GM19099 (cell line): ENCODE measurements around the gene ZBED1.

Source experiments
- POLR2A ChIP-seq: IDR thresholded peaks from 3 replicates; pipeline ENCODE4 v1.6.1; 2011; ENCODE audit warnings: low read depth; ENCODE audit not compliant: insufficient read length; ENCODE audit errors: extremely low read depth

ZBED1 gene

GRCh38 chrX:2500803-2501558 is at the start of gene ZBED1, which contains the start of gene DHRSX:
TSS of gene ZBED1 (minus strand) at chrX:2500976. CDS start at chrX:2490719, 10,257 bp downstream.
TSS of gene DHRSX (minus strand) at chrX:2500976. CDS start at chrX:2500925, 51 bp downstream.
- TF ChIP-seq POLR2A = peak; percentile 78

GRCh38 chrX:2549876-2550275 is 49.1 kb upstream of the ZBED1 start:
- no peak for TF ChIP-seq POLR2A

- no peak for TF ChIP-seq POLR2A
Observed at GRCh38 chrX:2548711-2549423, 48.1 kb upstream of the ZBED1 start.

- no peak for TF ChIP-seq POLR2A
Observed at GRCh38 chrX:2547736-2548135, 47.0 kb upstream of the ZBED1 start.

- TF ChIP-seq POLR2A = no peak
Observed at GRCh38 chrX:2546496-2546895, 45.7 kb upstream of the ZBED1 start.

- no peak for TF ChIP-seq POLR2A
Observed at GRCh38 chrX:2545144-2545543, 44.4 kb upstream of the ZBED1 start.

- TF ChIP-seq POLR2A = no peak
Observed at GRCh38 chrX:2542826-2543521, 42.2 kb upstream of the ZBED1 start.

GRCh38 chrX:2541603-2542002 is 40.8 kb upstream of the ZBED1 start:
- TF ChIP-seq POLR2A = no peak

GRCh38 chrX:2540426-2540947 is 39.7 kb upstream of the ZBED1 start:
- no peak for TF ChIP-seq POLR2A

GRCh38 chrX:2539586-2539985 is 38.8 kb upstream of the ZBED1 start:
- no peak for TF ChIP-seq POLR2A

GRCh38 chrX:2538031-2538757 is 37.4 kb upstream of the ZBED1 start:
- no peak for TF ChIP-seq POLR2A

- TF ChIP-seq POLR2A = no peak
Observed at GRCh38 chrX:2536974-2537373, 36.2 kb upstream of the ZBED1 start.

- no peak for TF ChIP-seq POLR2A
Observed at GRCh38 chrX:2536141-2536540, 35.4 kb upstream of the ZBED1 start.

GRCh38 chrX:2533424-2533823 is 32.6 kb upstream of the ZBED1 start:
- TF ChIP-seq POLR2A = no peak

GRCh38 chrX:2526390-2526789 is 25.6 kb upstream of the ZBED1 start:
- TF ChIP-seq POLR2A = no peak

- TF ChIP-seq POLR2A = no peak
Observed at GRCh38 chrX:2523911-2524310, 23.1 kb upstream of the ZBED1 start.
